BJ (cell line): ENCODE measurements around the gene CCR9. TPM values are rescaled to one million over a fixed set of nuclear protein-coding genes. Genes with fewer than 3 reads are reported as not detected.

Source experiments
- CTCF ChIA-PET: fragments of 350-600 bp; formaldehyde crosslinking; extraction: SDS; loops from one replicate; lab custom pipeline; 2021; ENCODE audit warnings: antibody characterized with exemption, inconsistent platforms; lab: Yijun Ruan, JAX
- POLR2A ChIA-PET: fragments of 300-600 bp; sonication (Branson Sonifier 250); formaldehyde crosslinking; extraction: SDS; loops from one replicate; lab custom pipeline; 2021; ENCODE audit warnings: antibody characterized with exemption; lab: Charles Lee
- DNase-seq: peaks from one replicate; pipeline ENCODE4 v3.0.0-alpha.2; 2011; ENCODE audit warnings: low read depth
- H3K27me3 ChIP-seq: 2 replicates; pipeline ENCODE4 v1.6.0; 2011; ENCODE audit warnings: low read length; ENCODE audit not compliant: control insufficient read depth, insufficient read depth
- H3K36me3 ChIP-seq: 2 replicates; pipeline ENCODE4 v1.5.1; 2011; ENCODE audit warnings: low read length; ENCODE audit not compliant: control insufficient read depth, insufficient read depth
- H3K4me3 ChIP-seq: 2 replicates; pipeline ENCODE4 v1.5.1; 2011; ENCODE audit warnings: low read depth, mild to moderate bottlenecking, control low read depth, low read length
- polyA plus RNA-seq: library from polyadenylated mRNA; depleted of rRNA; stranded (reverse); fragments of >200 nt; gene quantifications from 2 replicates; pipeline ENCODE4 v1.2.3, GENCODE V29; 2011
- TF ChIP-seq, protein P1 (sequence below): IDR thresholded peaks from 2 replicates; pipeline ENCODE4 v1.5.1; 2011; ENCODE audit warnings: low read depth, mild to moderate bottlenecking, control low read depth, inconsistent platforms, low read length, moderate library complexity; ENCODE audit not compliant: insufficient read depth

Gene CCR9
- polyA plus RNA-seq, 1 experiment, result not detected

DNA sequence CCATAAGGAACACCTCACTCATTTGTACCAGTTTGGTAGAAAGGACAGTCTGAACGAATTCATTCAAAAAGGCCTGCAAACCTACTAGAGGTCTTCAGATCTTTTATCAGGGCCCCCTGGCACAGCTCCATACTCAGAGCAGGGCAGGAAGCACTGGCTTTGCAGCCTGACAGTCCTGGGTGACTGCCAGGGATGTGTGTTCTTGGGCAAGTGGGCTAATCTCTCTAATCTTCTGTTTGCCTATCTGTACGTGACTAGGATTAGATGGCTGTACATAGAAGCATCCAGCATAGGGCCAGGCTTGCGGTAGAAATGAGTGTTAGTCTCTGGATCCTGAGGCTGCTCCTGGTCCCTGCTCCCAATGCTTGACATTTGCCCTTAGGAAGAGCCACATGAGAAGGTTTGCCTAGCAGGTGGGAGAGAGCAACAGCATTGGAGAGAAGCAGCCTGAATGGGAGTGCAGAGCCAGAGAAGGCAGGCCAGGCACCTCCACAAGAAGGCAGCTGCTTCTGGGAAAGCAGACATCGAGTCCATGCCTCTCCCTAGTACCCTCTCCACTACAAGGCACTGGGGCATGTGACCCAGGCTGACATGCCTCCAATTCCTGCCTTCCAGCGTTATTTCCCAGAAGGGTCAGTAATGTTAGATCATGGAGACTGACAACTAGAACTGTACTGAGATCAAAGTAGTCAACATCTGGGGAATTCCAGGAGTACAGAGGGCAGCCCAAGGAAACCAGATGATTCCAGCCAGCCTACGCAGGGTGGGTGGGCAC lies 55.9 kb downstream of the CCR9 start:
- Histone ChIP-seq H3K4me3 (no peak overlapping the region), H3K36me3 (peaks cover 7% of the 10 kb centered on the region; the same call in 1 of the 2 replicates), H3K27me3 (no peaks in the 10 kb centered on the region; the same call in 1 of the 2 replicates)
- DNase-seq, result no peak
- ChIA-PET POLR2A (no interaction called here), CTCF (interaction anchor here (1.0 to 27.4 kb wide), 2 partner anchors 14 to 141 kb away, joined by 3 to 541 read pairs; no protein-coding TSS in a partner anchor)
- TF ChIP-seq, protein P1, sequence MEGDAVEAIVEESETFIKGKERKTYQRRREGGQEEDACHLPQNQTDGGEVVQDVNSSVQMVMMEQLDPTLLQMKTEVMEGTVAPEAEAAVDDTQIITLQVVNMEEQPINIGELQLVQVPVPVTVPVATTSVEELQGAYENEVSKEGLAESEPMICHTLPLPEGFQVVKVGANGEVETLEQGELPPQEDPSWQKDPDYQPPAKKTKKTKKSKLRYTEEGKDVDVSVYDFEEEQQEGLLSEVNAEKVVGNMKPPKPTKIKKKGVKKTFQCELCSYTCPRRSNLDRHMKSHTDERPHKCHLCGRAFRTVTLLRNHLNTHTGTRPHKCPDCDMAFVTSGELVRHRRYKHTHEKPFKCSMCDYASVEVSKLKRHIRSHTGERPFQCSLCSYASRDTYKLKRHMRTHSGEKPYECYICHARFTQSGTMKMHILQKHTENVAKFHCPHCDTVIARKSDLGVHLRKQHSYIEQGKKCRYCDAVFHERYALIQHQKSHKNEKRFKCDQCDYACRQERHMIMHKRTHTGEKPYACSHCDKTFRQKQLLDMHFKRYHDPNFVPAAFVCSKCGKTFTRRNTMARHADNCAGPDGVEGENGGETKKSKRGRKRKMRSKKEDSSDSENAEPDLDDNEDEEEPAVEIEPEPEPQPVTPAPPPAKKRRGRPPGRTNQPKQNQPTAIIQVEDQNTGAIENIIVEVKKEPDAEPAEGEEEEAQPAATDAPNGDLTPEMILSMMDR, result no peak

DNA sequence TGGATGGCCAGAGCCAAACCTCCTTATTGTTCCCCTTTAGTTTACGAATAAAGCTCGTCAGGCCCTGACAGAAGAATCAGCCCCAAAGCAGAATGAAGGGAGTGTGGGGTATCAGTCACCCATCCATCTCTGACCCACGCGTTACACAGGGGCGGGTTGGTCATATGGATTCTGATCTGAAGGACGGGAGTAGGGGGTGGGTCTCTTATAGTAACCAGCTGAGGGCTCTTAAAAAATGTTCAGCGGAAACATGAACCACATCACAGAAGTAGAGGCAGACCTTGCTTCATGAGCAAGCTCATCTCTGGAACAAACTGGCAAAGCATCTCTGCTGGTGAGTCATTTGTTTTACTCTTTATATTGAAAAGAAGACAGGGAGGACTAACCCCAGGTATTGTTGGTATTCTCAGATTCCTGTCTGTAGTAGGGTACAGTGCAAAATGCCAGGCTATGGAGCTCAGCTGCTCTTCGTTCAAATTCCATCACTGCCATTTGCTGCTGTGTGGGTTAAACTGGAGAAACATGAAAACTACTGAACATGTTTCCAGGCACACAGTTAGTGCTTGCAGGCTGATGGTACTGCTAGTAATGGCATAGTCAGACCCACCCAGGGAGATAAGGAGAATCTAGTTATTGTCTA lies 57.0 kb downstream of the CCR9 start, which contains the start of gene CXCR6:
CXCR6 (plus strand) TSS at position 258 of the 640 bp plus-strand sequence. CDS start 3,018 bp downstream, outside the sequence.
- POLR2A ChIA-PET, result interaction anchor here (0.7 kb wide), 1 partner anchor 126 kb away, joined by 3 read pairs; no protein-coding TSS in a partner anchor
- TF ChIP-seq, protein P1, result no peak
- no peak within 1 kb of the TSS for H3K4me3 ChIP-seq
- DNase-seq, result no peak
- H3K36me3 ChIP-seq, result 0 out of 2 replicates have a peak, but pooled peaks cover 4% of the 10 kb centered on the region
- no peaks in the 10 kb centered on the region; the same call in 1 of the 2 replicates for H3K27me3 ChIP-seq
- CTCF ChIA-PET, result interaction anchor here (0.8 to 27.4 kb wide), 4 partner anchors 12 to 140 kb away, joined by 3 to 541 read pairs (median 3); no protein-coding TSS in a partner anchor

DNA sequence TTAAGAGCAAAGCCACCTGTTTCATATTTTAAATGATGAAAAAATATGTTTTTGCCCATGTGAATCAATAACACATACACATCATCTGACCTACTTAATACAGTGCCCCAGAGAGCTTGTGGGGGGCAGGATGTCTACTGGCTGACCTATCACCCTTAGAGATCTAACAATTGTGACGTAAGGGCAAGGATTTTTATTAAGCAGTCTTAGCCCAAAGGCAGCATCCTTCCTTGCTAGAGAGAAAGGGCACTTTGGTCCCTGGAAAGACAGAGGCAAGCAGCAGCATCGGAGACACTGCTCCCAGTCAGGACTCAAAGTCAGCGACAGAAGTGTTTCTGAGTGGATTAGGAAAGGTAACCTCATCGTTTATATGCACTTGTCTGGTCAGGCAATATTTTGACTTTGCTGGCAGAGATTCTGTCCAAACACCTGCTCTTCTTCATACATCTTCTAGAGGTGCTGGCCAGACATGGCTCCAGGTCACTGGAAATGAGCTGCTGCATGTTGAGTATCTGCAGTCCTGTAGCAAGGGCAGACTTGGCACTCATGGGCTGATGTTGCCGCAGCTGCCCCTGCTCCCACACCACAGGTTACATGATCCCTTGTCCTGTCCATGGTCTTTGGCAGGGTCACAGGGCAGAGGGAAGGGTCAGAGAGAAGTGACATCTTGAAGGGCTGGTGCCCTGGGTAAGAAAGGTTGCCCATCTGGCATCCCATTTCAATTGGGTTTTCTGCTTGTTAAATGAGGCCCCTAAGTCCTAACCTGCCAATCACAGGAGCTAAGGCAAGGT lies 58.7 kb downstream of the CCR9 start:
- no peak for DNase-seq
- ChIA-PET CTCF (interaction anchor here (0.6 to 27.4 kb wide), 5 partner anchors 8 to 262 kb away, joined by 3 to 541 read pairs (median 3); no protein-coding TSS in a partner anchor), POLR2A (no interaction called here)
- peaks cover 8% of the 10 kb centered on the region for H3K36me3 ChIP-seq
- no peaks in the 10 kb centered on the region; the same call in 1 of the 2 replicates for H3K27me3 ChIP-seq
- H3K4me3 ChIP-seq, result no peak overlapping the region
- TF ChIP-seq, protein P1, result no peak

DNA sequence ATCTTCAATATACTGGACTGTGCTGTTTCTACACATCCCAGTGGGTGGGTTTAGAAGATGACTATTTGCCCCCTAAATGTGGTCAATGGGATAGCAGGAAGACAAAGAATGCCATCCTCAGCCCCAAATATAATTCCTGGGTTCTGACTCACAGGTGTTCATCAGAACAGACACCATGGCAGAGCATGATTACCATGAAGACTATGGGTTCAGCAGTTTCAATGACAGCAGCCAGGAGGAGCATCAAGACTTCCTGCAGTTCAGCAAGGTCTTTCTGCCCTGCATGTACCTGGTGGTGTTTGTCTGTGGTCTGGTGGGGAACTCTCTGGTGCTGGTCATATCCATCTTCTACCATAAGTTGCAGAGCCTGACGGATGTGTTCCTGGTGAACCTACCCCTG lies 60.0 kb downstream of the CCR9 start:
- TF ChIP-seq, protein P1, result no peak
- no peaks in the 10 kb centered on the region; the same call in 1 of the 2 replicates for H3K27me3 ChIP-seq
- POLR2A ChIA-PET, result no interaction called here
- H3K4me3 ChIP-seq, result no peak overlapping the region
- peaks cover 15% of the 10 kb centered on the region for H3K36me3 ChIP-seq
- CTCF ChIA-PET, result interaction anchor here (3.1 to 27.4 kb wide), 2 partner anchors 7 to 137 kb away, joined by 12 to 541 read pairs; no protein-coding TSS in a partner anchor
- DNase-seq, result no peak
